Type B pancreatic cell (in vitro differentiated cells): Measurements from ENCODE around the gene CSF3. TPM values are rescaled to one million over a fixed set of nuclear protein-coding genes. Genes with fewer than 3 reads are reported as not detected.

Experiments
- DNase-seq: peaks from one replicate; pipeline ENCODE4 v3.0.0; 2021; ENCODE audit warnings: mixed read lengths; ENCODE audit not compliant: unreplicated experiment; ENCODE audit errors: extremely low spot score
- H3K27ac Mint-ChIP-seq: 2 replicates; pipeline ENCODE4 v1.8.0; 2021; ENCODE audit warnings: mild to moderate bottlenecking, mixed read lengths
- H3K27me3 Mint-ChIP-seq: 2 replicates; pipeline ENCODE4 v1.8.0; 2021; ENCODE audit warnings: mixed read lengths
- H3K36me3 Mint-ChIP-seq: 2 replicates; pipeline ENCODE4 v1.8.0; 2021; ENCODE audit warnings: mixed read lengths
- H3K4me1 Mint-ChIP-seq: one replicate; pipeline ENCODE4 v1.8.0; 2021; ENCODE audit warnings: mixed read lengths; ENCODE audit not compliant: unreplicated experiment
- H3K4me3 Mint-ChIP-seq: 2 replicates; pipeline ENCODE4 v1.8.0; 2021; ENCODE audit warnings: mild to moderate bottlenecking, mixed read lengths
- H3K9me3 Mint-ChIP-seq: 2 replicates; pipeline ENCODE4 v1.8.0; 2021; ENCODE audit warnings: mixed read lengths
- total RNA-seq: library from RNA; stranded (reverse); gene quantifications from 2 replicates; pipeline ENCODE4 v1.2.1, GENCODE V29; 2021; ENCODE audit warnings: low replicate concordance
- TF ChIP-seq, protein P1 (sequence below): fragments of 200-600 bp; sonication (generic); conservative IDR thresholded peaks from 2 replicates; pipeline ENCODE4 v1.5.0; 2021; ENCODE audit warnings: antibody characterized with exemption, mild to moderate bottlenecking

CSF3 gene
- total RNA-seq, 1 donor from 2014 or later, result not detected

DNA sequence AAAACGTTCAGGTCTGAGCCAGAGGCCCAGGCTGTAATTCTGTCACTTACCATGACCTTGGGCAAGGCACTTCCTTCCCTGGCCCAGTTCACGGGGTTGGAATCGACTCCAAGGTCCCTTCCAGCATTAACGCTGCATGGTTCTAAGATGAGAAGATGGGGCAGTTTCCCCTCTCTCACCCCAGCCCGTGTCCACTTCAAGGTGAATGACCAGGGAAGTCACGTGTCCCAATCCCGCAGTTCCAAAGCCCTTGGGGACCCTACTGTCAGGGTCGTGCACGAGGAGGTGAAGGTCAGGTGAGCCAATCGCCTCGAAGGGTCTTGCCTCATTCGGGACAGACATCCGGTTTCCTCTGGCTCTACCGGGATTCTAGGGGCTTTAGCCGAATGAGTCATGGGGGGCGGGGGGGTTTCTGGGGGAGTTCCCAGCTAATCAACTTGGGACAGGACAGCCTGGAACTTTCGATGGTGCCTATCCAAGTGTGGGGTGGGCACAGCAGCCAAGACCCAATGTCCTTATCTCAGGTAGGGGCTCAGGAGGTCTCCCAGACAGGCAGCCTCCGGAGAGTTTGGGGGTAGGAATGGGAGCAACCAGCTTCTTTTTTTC is 762 bp upstream of the CSF3 start:
- H3K36me3 Mint-ChIP-seq, result no peaks in the 10 kb centered on the region
- H3K4me3 Mint-ChIP-seq, result no peak overlapping the region
- H3K27ac Mint-ChIP-seq, result no peak overlapping the region
- H3K27me3 Mint-ChIP-seq, result peaks cover 4% of the 10 kb centered on the region
- TF ChIP-seq, protein P1, sequence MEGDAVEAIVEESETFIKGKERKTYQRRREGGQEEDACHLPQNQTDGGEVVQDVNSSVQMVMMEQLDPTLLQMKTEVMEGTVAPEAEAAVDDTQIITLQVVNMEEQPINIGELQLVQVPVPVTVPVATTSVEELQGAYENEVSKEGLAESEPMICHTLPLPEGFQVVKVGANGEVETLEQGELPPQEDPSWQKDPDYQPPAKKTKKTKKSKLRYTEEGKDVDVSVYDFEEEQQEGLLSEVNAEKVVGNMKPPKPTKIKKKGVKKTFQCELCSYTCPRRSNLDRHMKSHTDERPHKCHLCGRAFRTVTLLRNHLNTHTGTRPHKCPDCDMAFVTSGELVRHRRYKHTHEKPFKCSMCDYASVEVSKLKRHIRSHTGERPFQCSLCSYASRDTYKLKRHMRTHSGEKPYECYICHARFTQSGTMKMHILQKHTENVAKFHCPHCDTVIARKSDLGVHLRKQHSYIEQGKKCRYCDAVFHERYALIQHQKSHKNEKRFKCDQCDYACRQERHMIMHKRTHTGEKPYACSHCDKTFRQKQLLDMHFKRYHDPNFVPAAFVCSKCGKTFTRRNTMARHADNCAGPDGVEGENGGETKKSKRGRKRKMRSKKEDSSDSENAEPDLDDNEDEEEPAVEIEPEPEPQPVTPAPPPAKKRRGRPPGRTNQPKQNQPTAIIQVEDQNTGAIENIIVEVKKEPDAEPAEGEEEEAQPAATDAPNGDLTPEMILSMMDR, result no peak
- peaks cover 16% of the 10 kb centered on the region for H3K4me1 Mint-ChIP-seq
- H3K9me3 Mint-ChIP-seq, result no peaks in the 10 kb centered on the region
- DNase-seq, result no peak

DNA sequence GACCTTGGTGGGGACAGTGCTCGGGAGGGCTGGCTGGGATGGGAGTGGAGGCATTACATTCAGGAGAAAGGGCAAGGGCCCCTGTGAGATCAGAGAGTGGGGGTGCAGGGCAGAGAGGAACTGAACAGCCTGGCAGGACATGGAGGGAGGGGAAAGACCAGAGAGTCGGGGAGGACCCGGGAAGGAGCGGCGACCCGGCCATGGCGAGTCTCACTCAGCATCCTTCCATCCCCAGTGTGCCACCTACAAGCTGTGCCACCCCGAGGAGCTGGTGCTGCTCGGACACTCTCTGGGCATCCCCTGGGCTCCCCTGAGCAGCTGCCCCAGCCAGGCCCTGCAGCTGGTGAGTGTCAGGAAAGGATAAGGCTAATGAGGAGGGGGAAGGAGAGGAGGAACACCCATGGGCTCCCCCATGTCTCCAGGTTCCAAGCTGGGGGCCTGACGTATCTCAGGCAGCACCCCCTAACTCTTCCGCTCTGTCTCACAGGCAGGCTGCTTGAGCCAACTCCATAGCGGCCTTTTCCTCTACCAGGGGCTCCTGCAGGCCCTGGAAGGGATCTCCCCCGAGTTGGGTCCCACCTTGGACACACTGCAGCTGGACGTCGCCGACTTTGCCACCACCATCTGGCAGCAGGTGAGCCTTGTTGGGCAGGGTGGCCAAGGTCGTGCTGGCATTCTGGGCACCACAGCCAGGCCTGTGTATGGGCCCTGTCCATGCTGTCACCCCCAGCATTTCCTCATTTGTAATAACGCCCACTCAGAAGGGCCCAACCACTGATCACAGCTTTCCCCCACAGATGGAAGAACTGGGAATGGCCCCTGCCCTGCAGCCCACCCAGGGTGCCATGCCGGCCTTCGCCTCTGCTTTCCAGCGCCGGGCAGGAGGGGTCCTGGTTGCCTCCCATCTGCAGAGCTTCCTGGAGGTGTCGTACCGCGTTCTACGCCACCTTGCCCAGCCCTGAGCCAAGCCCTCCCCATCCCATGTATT is 1.1 kb downstream of the CSF3 start:
- Mint-ChIP-seq H3K9me3 (no peaks in the 10 kb centered on the region), H3K4me3 (no peak overlapping the region), H3K36me3 (peaks cover 2% of the 10 kb centered on the region), H3K27ac (no peak overlapping the region), H3K4me1 (peaks cover 16% of the 10 kb centered on the region), H3K27me3 (peaks cover 4% of the 10 kb centered on the region)
- no peak for DNase-seq
- TF ChIP-seq, protein P1, result no peak

DNA sequence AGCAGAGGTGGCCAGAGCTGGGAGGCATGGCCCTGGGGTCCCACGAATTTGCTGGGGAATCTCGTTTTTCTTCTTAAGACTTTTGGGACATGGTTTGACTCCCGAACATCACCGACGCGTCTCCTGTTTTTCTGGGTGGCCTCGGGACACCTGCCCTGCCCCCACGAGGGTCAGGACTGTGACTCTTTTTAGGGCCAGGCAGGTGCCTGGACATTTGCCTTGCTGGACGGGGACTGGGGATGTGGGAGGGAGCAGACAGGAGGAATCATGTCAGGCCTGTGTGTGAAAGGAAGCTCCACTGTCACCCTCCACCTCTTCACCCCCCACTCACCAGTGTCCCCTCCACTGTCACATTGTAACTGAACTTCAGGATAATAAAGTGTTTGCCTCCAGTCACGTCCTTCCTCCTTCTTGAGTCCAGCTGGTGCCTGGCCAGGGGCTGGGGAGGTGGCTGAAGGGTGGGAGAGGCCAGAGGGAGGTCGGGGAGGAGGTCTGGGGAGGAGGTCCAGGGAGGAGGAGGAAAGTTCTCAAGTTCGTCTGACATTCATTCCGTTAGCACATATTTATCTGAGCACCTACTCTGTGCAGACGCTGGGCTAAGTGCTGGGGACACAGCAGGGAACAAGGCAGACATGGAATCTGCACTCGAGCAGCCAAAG is 2.3 kb downstream of the CSF3 start:
- H3K4me1 Mint-ChIP-seq, result peaks cover 16% of the 10 kb centered on the region
- no peak overlapping the region for H3K27ac Mint-ChIP-seq
- TF ChIP-seq, protein P1, result no peak
- no peak for DNase-seq
- peaks cover 4% of the 10 kb centered on the region for H3K27me3 Mint-ChIP-seq
- H3K9me3 Mint-ChIP-seq, result no peaks in the 10 kb centered on the region
- H3K36me3 Mint-ChIP-seq, result peaks cover 4% of the 10 kb centered on the region
- H3K4me3 Mint-ChIP-seq, result no peak overlapping the region

DNA sequence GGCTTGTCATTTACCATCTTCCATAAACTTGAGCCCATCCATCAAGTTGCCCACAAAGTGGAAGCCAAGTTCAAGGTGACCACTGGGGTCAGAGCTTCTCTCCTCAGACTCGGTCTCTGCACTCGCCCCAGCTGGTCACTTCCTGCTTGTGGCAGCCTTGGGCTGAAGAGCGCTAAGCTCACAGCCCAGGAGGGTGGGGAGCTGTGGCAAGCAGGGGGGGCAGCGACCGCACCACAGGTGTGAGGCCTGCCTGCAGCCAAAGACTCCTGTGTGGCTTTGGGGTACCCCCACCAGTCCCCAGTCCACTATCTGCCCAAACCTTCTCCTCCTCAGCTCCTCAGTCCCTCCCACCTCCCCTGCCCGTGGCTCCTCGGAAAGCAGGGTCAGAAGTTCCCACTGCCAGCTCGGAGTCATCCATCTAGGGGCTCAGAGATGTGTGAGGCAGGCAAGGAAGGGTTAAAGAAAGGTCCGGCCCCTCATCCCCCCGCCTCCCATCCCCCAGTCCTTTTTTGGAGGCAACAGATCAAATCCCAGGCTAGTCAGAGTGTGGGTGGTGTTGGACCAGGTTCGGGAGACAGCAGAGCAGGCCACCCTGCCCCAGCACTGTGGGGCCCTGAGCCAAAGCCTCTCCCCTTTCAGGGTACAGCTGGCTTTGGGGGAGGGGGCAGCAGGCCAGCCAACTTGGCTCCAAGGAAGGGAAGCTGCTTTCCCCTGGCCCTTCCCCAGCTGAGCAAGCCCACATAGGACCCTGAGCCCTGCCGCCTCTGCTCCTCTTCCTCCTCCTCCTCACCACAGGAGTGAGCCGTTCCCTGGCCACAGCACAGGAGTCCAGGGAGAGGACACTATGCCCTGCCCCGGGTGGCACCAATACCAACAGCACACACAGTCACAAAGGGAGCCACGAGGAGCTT is 3.2 kb downstream of the CSF3 start:
- TF ChIP-seq, protein P1, result no peak
- H3K4me1 Mint-ChIP-seq, result peaks cover 19% of the 10 kb centered on the region
- DNase-seq, result no peak
- H3K4me3 Mint-ChIP-seq, result peak overlapping the region; percentile 64
- peak overlapping the region; percentile 7 for H3K27ac Mint-ChIP-seq
- no peaks in the 10 kb centered on the region for H3K9me3 Mint-ChIP-seq
- peaks cover 4% of the 10 kb centered on the region for H3K27me3 Mint-ChIP-seq
- peaks cover 4% of the 10 kb centered on the region for H3K36me3 Mint-ChIP-seq
